Esophagus mucosa (tissue), 1 donor: ENCODE results near the gene NID1. TPM values are rescaled to one million over a fixed set of nuclear protein-coding genes. Genes with fewer than 3 reads are reported as not detected.

Experiments
- ATAC-seq: fragments of 200-7000 bp; cut with Tn5 transposase; one replicate; pipeline ENCODE4 v1.9.1; 2020
- total RNA-seq: library from RNA; stranded (reverse); gene quantifications from one replicate; pipeline ENCODE4 v1.2.4, GENCODE V29; 2023
- donor health status: DM: yes; HTN: yes; CAD: no.

Gene NID1
- total RNA-seq, 1 donor from 2014 or later: 5.3 TPM

GRCh38 chr1:235954306-235955283 is 110.3 kb downstream of the NID1 start:
- peak; percentile 68 for ATAC-seq

- no peak for ATAC-seq
These were observed 111.1 kb downstream of the NID1 start for GRCh38 chr1:235953801-235954200.

- ATAC-seq: no peak
These were observed 111.8 kb downstream of the NID1 start for GRCh38 chr1:235952950-235953615.

- ATAC-seq: no peak
These were observed 113.2 kb downstream of the NID1 start for GRCh38 chr1:235951661-235952060.

- ATAC-seq: no peak
These were observed 114.6 kb downstream of the NID1 start for GRCh38 chr1:235950318-235950717.

GRCh38 chr1:235948774-235949427 is 116.0 kb downstream of the NID1 start:
- no peak for ATAC-seq

GRCh38 chr1:235947989-235948388 is 116.9 kb downstream of the NID1 start:
- no peak for ATAC-seq

- ATAC-seq: peak; percentile 51
These were observed 118.3 kb downstream of the NID1 start for GRCh38 chr1:235946571-235946981.

- ATAC-seq: peak; percentile 51
These were observed 118.9 kb downstream of the NID1 start for GRCh38 chr1:235945775-235946570.

GRCh38 chr1:235943581-235944114 is 121.2 kb downstream of the NID1 start:
- no peak for ATAC-seq

- peak; percentile 17 for ATAC-seq
These were observed 121.8 kb downstream of the NID1 start for GRCh38 chr1:235942979-235943575.

- no peak for ATAC-seq
These were observed 122.3 kb downstream of the NID1 start for GRCh38 chr1:235942625-235942934.

- no peak for ATAC-seq
These were observed 122.8 kb downstream of the NID1 start for GRCh38 chr1:235941876-235942624.

GRCh38 chr1:235940285-235940684 is 124.6 kb downstream of the NID1 start:
- no peak for ATAC-seq

GRCh38 chr1:235939480-235939775 is 125.5 kb downstream of the NID1 start:
- ATAC-seq: no peak

- ATAC-seq: no peak
These were observed 126.0 kb downstream of the NID1 start for GRCh38 chr1:235938709-235939479.

GRCh38 chr1:235937123-235937522 is 127.8 kb downstream of the NID1 start:
- no peak for ATAC-seq

- ATAC-seq: peak; percentile 27
These were observed 129.4 kb downstream of the NID1 start for GRCh38 chr1:235935235-235936225.

- no peak for ATAC-seq
These were observed 131.1 kb downstream of the NID1 start for GRCh38 chr1:235933766-235934116.
